CD4-positive, alpha-beta T cell treated with Interleukin-21 for 1 hour (primary cell): Measurements from ENCODE around the gene FBLN1.
"Not testable (repeated sequence)": the region's sequence is repeated elsewhere in the genome, so short reads cannot be mapped to it uniquely, and the experiment has no call there.

Experiments used
- DNase-seq: peaks from one replicate; pipeline ENCODE4 v3.0.0-alpha.2; 2020

Gene FBLN1

GRCh38 chr22:45477366-45478107 is 25.1 kb upstream of the FBLN1 start:
- DNase-seq: no peak

- DNase-seq: no peak
Measured at GRCh38 chr22:45478108-45478771, 24.4 kb upstream of the FBLN1 start.

- DNase-seq: no peak
Measured at GRCh38 chr22:45480717-45481116, 22.0 kb upstream of the FBLN1 start.

GRCh38 chr22:45481661-45482060 is 21.0 kb upstream of the FBLN1 start:
- DNase-seq: no peak

- no peak for DNase-seq
Measured at GRCh38 chr22:45482169-45482568, 20.5 kb upstream of the FBLN1 start.

GRCh38 chr22:45483319-45483718 is 19.4 kb upstream of the FBLN1 start:
- DNase-seq: no peak

GRCh38 chr22:45483918-45484499 is 18.7 kb upstream of the FBLN1 start:
- no peak for DNase-seq

- DNase-seq: no peak
Measured at GRCh38 chr22:45484742-45485141, 17.9 kb upstream of the FBLN1 start.

GRCh38 chr22:45485261-45485660 is 17.4 kb upstream of the FBLN1 start:
- no peak for DNase-seq

- no peak for DNase-seq
Measured at GRCh38 chr22:45488764-45489370, 13.8 kb upstream of the FBLN1 start.

GRCh38 chr22:45490836-45491235 is 11.8 kb upstream of the FBLN1 start:
- DNase-seq: no peak

- DNase-seq: no peak
Measured at GRCh38 chr22:45491841-45492240, 10.8 kb upstream of the FBLN1 start.

GRCh38 chr22:45493286-45493771 is 9.4 kb upstream of the FBLN1 start:
- DNase-seq: no peak

- not testable (repeated sequence) for DNase-seq
Measured at GRCh38 chr22:45494306-45494705, 8.4 kb upstream of the FBLN1 start.

- not testable (repeated sequence) for DNase-seq
Measured at GRCh38 chr22:45495616-45496015, 7.1 kb upstream of the FBLN1 start.

GRCh38 chr22:45496451-45496941 is 6.2 kb upstream of the FBLN1 start:
- no peak for DNase-seq

- DNase-seq: no peak
Measured at GRCh38 chr22:45497351-45498145, 5.1 kb upstream of the FBLN1 start.

GRCh38 chr22:45499746-45500145 is 2.9 kb upstream of the FBLN1 start:
- no peak for DNase-seq

GRCh38 chr22:45503050-45503815 is 550 bp downstream of the FBLN1 start:
- no peak for DNase-seq

- no peak for DNase-seq
Measured at GRCh38 chr22:45503816-45504372, 1.2 kb downstream of the FBLN1 start.
